A673 (cell line): ENCODE data around the gene RBMS2. TPM values are rescaled to one million over a fixed set of nuclear protein-coding genes. Genes with fewer than 3 reads are reported as not detected.

ENCODE experiments used
- BruUV-seq: library from RNA; stranded (reverse); fragments of 400-500 nt; replicated peaks from 2 replicates; lab custom pipeline; 2021; lab: Mats Ljungman, UMichigan
- CTCF ChIA-PET: fragments of 300-600 bp; sonication (Branson Sonifier 250); formaldehyde crosslinking; loops from one replicate; lab custom pipeline; 2022; ENCODE audit warnings: antibody characterized with exemption; lab: Charles Lee
- POLR2A ChIA-PET: fragments of 300-600 bp; sonication (Branson Sonifier 250); formaldehyde crosslinking; loops from one replicate; lab custom pipeline; 2022; ENCODE audit warnings: antibody characterized with exemption; ENCODE audit not compliant: low non-redundant PET; lab: Charles Lee
- DNase-seq: peaks from one replicate; pipeline ENCODE4 v3.0.0-alpha.2; 2015; ENCODE audit warnings: low spot score
- H3K27ac ChIP-seq: fragments of 200-600 bp; sonication (generic); 2 replicates; pipeline ENCODE4 v1.5.1; 2016; ENCODE audit warnings: mixed run types, low read depth, mild to moderate bottlenecking, mixed read lengths, antibody characterized with exemption, low read length; ENCODE audit not compliant: poor library complexity, severe bottlenecking
- H3K27me3 ChIP-seq: fragments of 200-600 bp; sonication (generic); replicated peaks from 2 replicates; pipeline ENCODE4 v1.6.1; 2017; ENCODE audit warnings: mixed run types, low read depth, mild to moderate bottlenecking, mixed read lengths, antibody characterized with exemption, low read length; ENCODE audit not compliant: insufficient read depth, poor library complexity
- H3K36me3 ChIP-seq: fragments of 200-600 bp; sonication (generic); 2 replicates; pipeline ENCODE4 v1.6.1; 2016; ENCODE audit warnings: mixed run types, mild to moderate bottlenecking, mixed read lengths, antibody characterized with exemption, low read length; ENCODE audit not compliant: insufficient read depth, poor library complexity, severe bottlenecking
- H3K4me1 ChIP-seq: fragments of 200-600 bp; sonication (generic); 2 replicates; pipeline ENCODE4 v1.6.1; 2017; ENCODE audit warnings: mixed run types, mild to moderate bottlenecking, mixed read lengths, antibody characterized with exemption, low read length; ENCODE audit not compliant: insufficient read depth, poor library complexity, severe bottlenecking
- H3K4me3 ChIP-seq: fragments of 200-600 bp; sonication (generic); 2 replicates; pipeline ENCODE4 v1.5.1; 2016; ENCODE audit warnings: low read depth, mixed run types, mild to moderate bottlenecking, mixed read lengths, low read length; ENCODE audit not compliant: poor library complexity, severe bottlenecking
- H3K9me3 ChIP-seq: fragments of 200-600 bp; sonication (generic); 2 replicates; pipeline ENCODE4 v1.6.1; 2016; ENCODE audit warnings: mixed run types, low read depth, mild to moderate bottlenecking, mixed read lengths, antibody characterized with exemption, low read length; ENCODE audit not compliant: poor library complexity, severe bottlenecking
- EZH2 ChIP-seq: fragments of 200-600 bp; sonication (generic); IDR thresholded peaks from 2 replicates; pipeline ENCODE4 v1.6.1; 2017; ENCODE audit warnings: borderline replicate concordance, low read depth, mild to moderate bottlenecking, mixed read lengths, antibody characterized with exemption, low read length; ENCODE audit not compliant: poor library complexity, severe bottlenecking
- intact Hi-C: fragments of 100-400 bp; cut with micrococcal nuclease; formaldehyde crosslinking; loops from one replicate; pipeline ENCODE4 v1.10.0; 2022; ENCODE audit not compliant: unreplicated experiment
- total RNA-seq: library from RNA; stranded (reverse); gene quantifications from 2 replicates; pipeline ENCODE4 v1.2.3, GENCODE V29; 2021
- TF ChIP-seq, protein P1 (sequence below): fragments of 300-800, 200-600 bp; sonication (generic); conservative IDR thresholded peaks from 2 replicates; pipeline ENCODE4 v1.5.1; 2017; ENCODE audit warnings: low read depth, mild to moderate bottlenecking, antibody characterized with exemption, low read length, moderate library complexity, mixed read lengths

Gene RBMS2
- total RNA-seq, 1 experiment from 2014 or later, result 29.7 TPM

DNA sequence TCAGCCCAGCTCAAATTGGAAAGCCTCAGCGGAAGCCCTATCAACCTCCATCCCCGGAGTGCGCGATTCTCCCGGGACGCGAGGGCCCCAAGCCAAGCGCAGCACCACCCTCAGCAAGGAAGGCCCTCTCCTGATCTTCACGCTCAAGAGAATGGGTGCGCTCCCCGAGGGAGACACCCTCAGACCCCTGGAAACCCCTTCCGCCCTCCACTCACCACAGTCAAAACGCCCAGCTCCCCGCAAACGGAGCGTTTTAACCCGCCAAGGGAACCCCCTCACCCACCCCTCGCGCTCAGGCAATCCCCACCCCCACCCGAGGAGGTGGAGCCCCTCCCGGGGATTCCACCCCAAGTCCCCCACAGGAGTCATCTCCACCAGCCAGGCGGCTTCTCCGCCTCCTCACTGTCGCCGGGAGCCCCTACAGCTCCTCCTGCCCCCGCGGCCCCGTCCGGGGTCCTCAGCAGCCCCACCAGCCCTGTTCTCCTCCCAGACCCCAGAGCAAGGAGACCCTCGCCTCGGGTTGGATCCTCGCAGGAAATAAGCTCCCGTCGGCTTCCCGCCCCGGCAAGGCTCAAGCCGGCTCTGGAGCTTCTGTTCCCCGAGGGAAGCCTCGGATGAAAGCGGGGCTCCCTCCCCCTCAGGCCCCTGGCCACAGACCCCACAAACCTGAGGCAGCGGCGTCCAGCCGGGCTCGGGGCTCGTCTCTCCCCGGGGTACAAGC, 108.0 kb downstream of the RBMS2 start:
- peak; percentile 43 for DNase-seq
- Histone ChIP-seq H3K9me3 (no peaks in the 10 kb centered on the region), H3K27me3 (no peaks in the 10 kb centered on the region), H3K36me3 (peaks cover 14% of the 10 kb centered on the region), H3K27ac (peak overlapping the region; percentile 94), H3K4me3 (peak overlapping the region; percentile 99), H3K4me1 (peaks cover 39% of the 10 kb centered on the region)
- POLR2A ChIA-PET, result interaction anchor here (0.6 to 0.7 kb wide), 3 partner anchors 457 to 930 kb away, joined by 3 to 8 read pairs (median 3); no protein-coding TSS in a partner anchor
- CTCF ChIA-PET, result no interaction called here
- intact Hi-C loops, result loop anchor here (10.0 kb wide), 1 partner anchor 515 kb away; the partner anchor contains the start of genes RPL41 and ZC3H10
- no TSS peak for BruUV-seq
- TF ChIP-seq, protein P1, sequence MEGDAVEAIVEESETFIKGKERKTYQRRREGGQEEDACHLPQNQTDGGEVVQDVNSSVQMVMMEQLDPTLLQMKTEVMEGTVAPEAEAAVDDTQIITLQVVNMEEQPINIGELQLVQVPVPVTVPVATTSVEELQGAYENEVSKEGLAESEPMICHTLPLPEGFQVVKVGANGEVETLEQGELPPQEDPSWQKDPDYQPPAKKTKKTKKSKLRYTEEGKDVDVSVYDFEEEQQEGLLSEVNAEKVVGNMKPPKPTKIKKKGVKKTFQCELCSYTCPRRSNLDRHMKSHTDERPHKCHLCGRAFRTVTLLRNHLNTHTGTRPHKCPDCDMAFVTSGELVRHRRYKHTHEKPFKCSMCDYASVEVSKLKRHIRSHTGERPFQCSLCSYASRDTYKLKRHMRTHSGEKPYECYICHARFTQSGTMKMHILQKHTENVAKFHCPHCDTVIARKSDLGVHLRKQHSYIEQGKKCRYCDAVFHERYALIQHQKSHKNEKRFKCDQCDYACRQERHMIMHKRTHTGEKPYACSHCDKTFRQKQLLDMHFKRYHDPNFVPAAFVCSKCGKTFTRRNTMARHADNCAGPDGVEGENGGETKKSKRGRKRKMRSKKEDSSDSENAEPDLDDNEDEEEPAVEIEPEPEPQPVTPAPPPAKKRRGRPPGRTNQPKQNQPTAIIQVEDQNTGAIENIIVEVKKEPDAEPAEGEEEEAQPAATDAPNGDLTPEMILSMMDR, result no peak
- TF ChIP-seq EZH2, result no peak

DNA sequence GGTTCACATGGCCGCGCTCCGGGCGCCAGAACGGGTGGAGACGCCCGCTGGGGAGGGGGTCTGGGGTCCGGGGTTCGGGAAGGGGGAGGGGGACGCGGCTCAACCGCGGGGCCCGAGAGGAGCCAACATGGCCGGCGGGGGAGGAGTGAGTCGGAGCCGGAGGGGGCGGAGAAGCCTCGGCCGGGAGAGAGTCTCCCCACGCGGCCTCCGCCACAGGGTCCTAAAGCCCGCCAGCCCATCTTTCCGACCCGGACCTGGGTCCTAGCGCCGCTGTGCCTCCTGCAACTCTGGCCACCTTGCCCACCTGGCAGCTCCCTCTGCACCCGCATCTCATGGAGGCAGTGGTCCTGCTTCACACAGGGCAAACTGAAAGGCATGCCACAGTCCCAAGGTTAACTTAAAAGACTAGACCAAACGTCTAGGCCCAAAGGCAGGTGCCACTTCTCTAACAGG, 108.6 kb downstream of the RBMS2 start, which contains the start of gene BAZ2A:
TSS of gene BAZ2A (minus strand) at position 147 of the 453 bp plus-strand sequence. CDS start 12,796 bp downstream, outside the sequence.
- Histone ChIP-seq H3K9me3 (no peaks in the 10 kb centered on the region), H3K4me3 (peak within 1 kb of the TSS; percentile 99), H3K27ac (peak within 1 kb of the TSS; percentile 94), H3K36me3 (peaks cover 14% of the 10 kb centered on the region), H3K4me1 (peaks cover 39% of the 10 kb centered on the region), H3K27me3 (no peaks in the 10 kb centered on the region)
- ChIA-PET POLR2A (interaction anchor here (0.6 kb wide), 1 partner anchor 931 kb away, joined by 8 read pairs; no protein-coding TSS in a partner anchor), CTCF (no interaction called here)
- no TSS peak for BruUV-seq
- DNase-seq, result peak; percentile 94
- TF ChIP-seq, protein P1, result no peak
- TF ChIP-seq EZH2, result no peak
- intact Hi-C loops, result loop anchor here (10.0 kb wide), 1 partner anchor 515 kb away; the partner anchor contains the start of genes RPL41 and ZC3H10

DNA sequence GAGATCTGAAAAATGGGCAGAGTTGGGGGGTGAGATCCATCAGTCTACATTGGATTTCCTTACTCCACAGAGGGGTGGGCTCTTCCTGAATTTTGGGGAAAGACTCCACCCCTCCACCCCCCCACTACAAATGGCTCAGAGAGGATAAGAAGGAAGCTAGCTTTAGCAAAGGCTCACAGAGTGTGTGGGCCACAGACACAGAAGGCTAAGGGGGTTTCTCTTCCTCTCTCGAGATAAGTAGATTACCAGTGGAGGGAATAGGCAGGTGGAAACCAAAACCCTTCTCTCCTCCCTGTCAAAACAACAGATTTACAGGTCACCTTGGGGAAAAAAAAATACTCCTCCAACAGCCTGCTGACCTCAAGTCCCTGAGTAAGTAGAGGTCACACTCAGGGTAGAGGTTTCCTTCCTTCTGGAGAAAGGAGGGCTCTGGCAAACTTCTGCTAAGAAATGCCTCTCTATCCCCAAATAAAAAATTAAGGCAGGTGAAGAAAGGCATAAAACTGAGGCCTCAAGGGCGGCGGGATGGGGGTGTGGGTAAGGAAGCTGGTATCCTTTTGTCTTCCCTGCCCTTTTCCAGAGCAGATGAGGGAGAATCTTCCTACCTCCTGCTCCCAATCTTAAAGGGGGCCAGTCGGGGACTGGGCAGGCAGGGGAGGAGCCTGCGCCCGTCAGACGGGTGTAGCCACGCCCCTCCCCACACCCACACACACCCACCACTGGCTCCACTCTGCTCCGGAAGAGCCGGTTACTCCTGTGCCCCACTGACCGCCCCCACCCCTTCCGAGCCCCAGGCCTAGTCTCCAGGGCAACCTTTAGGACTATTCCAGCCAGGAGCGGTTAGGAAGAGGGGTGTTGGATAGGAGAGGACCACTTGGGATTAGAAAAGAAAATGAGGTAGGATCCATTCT, 110.4 kb downstream of the RBMS2 start:
- no TSS peak for BruUV-seq
- Histone ChIP-seq H3K9me3 (no peaks in the 10 kb centered on the region), H3K27me3 (no peaks in the 10 kb centered on the region), H3K4me3 (peak overlapping the region; percentile 77), H3K27ac (peak overlapping the region; percentile 38), H3K4me1 (peaks cover 48% of the 10 kb centered on the region), H3K36me3 (peaks cover under 1% of the 10 kb centered on the region)
- intact Hi-C loops, result loop anchor here (10.0 kb wide), 1 partner anchor 517 kb away; the partner anchor contains the start of genes RPL41 and ZC3H10
- TF ChIP-seq, protein P1, result no peak
- TF ChIP-seq EZH2, result no peak
- DNase-seq, result peak; percentile 65
- ChIA-PET POLR2A (no interaction called here), CTCF (no interaction called here)
